SH-SY5Y (cell line): ENCODE measurements around the gene DOCK3.

Source experiments
- GATA2 ChIP-seq: IDR thresholded peaks from 2 replicates; pipeline ENCODE4 v1.6.1; 2011; ENCODE audit warnings: mild to moderate bottlenecking, low read depth, low read length
- GATA3 ChIP-seq: IDR thresholded peaks from 2 replicates; pipeline ENCODE4 v1.6.1; 2011; ENCODE audit warnings: low read depth, mild to moderate bottlenecking, low read length, moderate library complexity

Gene DOCK3

GRCh38 chr3:50674349-50675178 is at the start of gene DOCK3:
Gene DOCK3, plus strand, starts transcription at chr3:50674927. Its CDS starts 337 bp downstream, at chr3:50675264.
- TF ChIP-seq GATA2 (no peak), GATA3 (no peak)

GRCh38 chr3:50625231-50626182 is 49.2 kb upstream of the DOCK3 start:
- TF ChIP-seq GATA3 (no peak), GATA2 (no peak)

GRCh38 chr3:50626401-50626800 is 48.3 kb upstream of the DOCK3 start:
- TF ChIP-seq GATA3 (no peak), GATA2 (no peak)

- no peak for TF ChIP-seq GATA3
- no peak; the same call in 1 of the 2 replicates for TF ChIP-seq GATA2
These were observed 47.2 kb upstream of the DOCK3 start for GRCh38 chr3:50627407-50628051.

GRCh38 chr3:50628601-50629000 is 46.1 kb upstream of the DOCK3 start:
- TF ChIP-seq GATA2 (no peak), GATA3 (no peak)

- no peak for TF ChIP-seq GATA2
- TF ChIP-seq GATA3, result no peak
These were observed 44.3 kb upstream of the DOCK3 start for GRCh38 chr3:50630394-50630793.

- TF ChIP-seq GATA2 (no peak), GATA3 (no peak)
These were observed 43.9 kb upstream of the DOCK3 start for GRCh38 chr3:50630877-50631276.

- peak; percentile 97 for TF ChIP-seq GATA2
- TF ChIP-seq GATA3, result peak; percentile 88
These were observed 42.3 kb upstream of the DOCK3 start for GRCh38 chr3:50632450-50632849.

- TF ChIP-seq GATA3 (no peak), GATA2 (no peak)
These were observed 41.4 kb upstream of the DOCK3 start for GRCh38 chr3:50633230-50633790.

- TF ChIP-seq GATA2, result no peak
These were observed 39.7 kb upstream of the DOCK3 start for GRCh38 chr3:50635066-50635465.

GRCh38 chr3:50637011-50637410 is 37.7 kb upstream of the DOCK3 start:
- TF ChIP-seq GATA2 (no peak), GATA3 (no peak)

- TF ChIP-seq GATA2, result no peak
- TF ChIP-seq GATA3, result no peak
These were observed 36.8 kb upstream of the DOCK3 start for GRCh38 chr3:50637945-50638344.

GRCh38 chr3:50639055-50639494 is 35.7 kb upstream of the DOCK3 start:
- TF ChIP-seq GATA3 (no peak), GATA2 (no peak)

GRCh38 chr3:50642382-50642781 is 32.3 kb upstream of the DOCK3 start:
- TF ChIP-seq GATA3, result no peak
- TF ChIP-seq GATA2, result no peak

GRCh38 chr3:50644561-50644960 is 30.2 kb upstream of the DOCK3 start:
- no peak for TF ChIP-seq GATA2
- no peak for TF ChIP-seq GATA3
